Duodenal mucosa (tissue), 2 donors: ENCODE measurements around the gene PPBP.

Experiments used
- H3K27ac ChIP-seq: one replicate; pipeline ENCODE4 v1.7.0; 2013; ENCODE audit warnings: low read depth, low read length
- H3K27me3 ChIP-seq, 2 donors: one replicate each; pipeline ENCODE4 v1.7.0; 2013; ENCODE audit warnings: low read length in 2 of 2, control low read depth in 1 of 2; ENCODE audit not compliant: insufficient read depth in 2 of 2, control insufficient read depth in 1 of 2
- H3K36me3 ChIP-seq, 2 donors: one replicate each; pipeline ENCODE4 v1.7.0; 2013; ENCODE audit warnings: low read length in 2 of 2, control low read depth in 1 of 2; ENCODE audit not compliant: insufficient read depth in 2 of 2, control insufficient read depth in 1 of 2
- H3K4me1 ChIP-seq, 2 donors: one replicate each; pipeline ENCODE4 v1.7.0; 2013; ENCODE audit warnings: low read length in 2 of 2, control low read depth in 1 of 2; ENCODE audit not compliant: insufficient read depth in 2 of 2, control insufficient read depth in 1 of 2
- H3K4me3 ChIP-seq, 2 donors: one replicate each; pipeline ENCODE4 v1.7.0; 2013; ENCODE audit warnings: low read length in 2 of 2, low read depth in 1 of 2
- H3K9ac ChIP-seq, 2 donors: one replicate each; pipeline ENCODE4 v1.7.0; 2013; ENCODE audit warnings: low read length in 2 of 2, low read depth in 1 of 2
- H3K9me3 ChIP-seq, 2 donors: one replicate each; pipeline ENCODE4 v1.7.0; 2013; ENCODE audit warnings: low read length in 2 of 2, control low read depth in 1 of 2; ENCODE audit not compliant: control insufficient read depth in 1 of 2

The PPBP gene

DNA sequence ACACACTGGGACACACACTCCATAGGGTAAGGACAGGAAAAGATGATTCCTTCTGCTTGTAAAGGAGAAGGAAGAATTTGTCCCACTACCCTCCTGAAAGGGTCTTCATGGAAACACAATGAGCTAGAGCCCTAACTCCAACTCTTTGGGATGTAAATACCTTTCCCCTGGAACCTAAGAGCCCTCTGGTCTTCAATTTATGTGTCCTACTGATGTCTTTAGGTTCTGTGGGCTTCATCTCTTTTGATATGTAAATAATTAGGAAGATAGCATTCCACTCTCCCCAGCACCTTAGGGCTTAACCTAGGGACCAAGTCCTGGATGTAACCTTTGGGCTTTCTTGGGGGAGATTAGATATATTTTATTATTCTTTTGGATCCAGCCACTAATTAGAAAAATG is 44.4 kb downstream of the PPBP start:
- H3K27ac ChIP-seq: no peak overlapping the region
- H3K4me3 ChIP-seq: peak overlapping the region in 1 of 2 donors; percentile 53
- peaks cover 7 to 10% of the 10 kb centered on the region in 2 donors for H3K27me3 ChIP-seq
- H3K9ac ChIP-seq: no peak overlapping the region
- H3K36me3 ChIP-seq: no peaks in the 10 kb centered on the region
- peaks cover 11 to 17% of the 10 kb centered on the region in 2 donors for H3K4me1 ChIP-seq
- H3K9me3 ChIP-seq: no peaks in the 10 kb centered on the region

DNA sequence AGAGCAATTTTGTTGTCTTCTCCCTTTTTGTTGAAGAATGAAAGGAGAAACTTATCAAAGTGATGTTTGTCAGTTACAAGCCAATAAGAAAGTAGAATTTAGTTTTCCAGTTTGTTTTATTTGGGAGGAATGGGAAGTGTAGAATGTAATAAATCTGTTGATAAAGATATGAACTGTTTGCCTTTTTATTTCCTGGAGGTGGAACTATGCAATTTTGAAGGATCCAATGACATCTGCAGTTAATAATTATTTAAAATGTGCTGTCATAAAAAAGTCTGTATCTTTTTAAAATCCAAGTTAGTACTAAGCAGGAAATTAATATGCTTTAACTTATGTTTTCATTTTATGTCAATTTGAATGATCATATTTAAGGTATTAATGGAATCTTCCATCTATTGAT is 51.0 kb downstream of the PPBP start:
- Histone ChIP-seq H3K27ac (no peak overlapping the region), H3K9me3 (no peaks in the 10 kb centered on the region), H3K4me3 (no peak overlapping the region), H3K9ac (no peak overlapping the region), H3K4me1 (peaks cover 0 to 11% of the 10 kb centered on the region in 2 donors), H3K27me3 (no peaks in the 10 kb centered on the region), H3K36me3 (no peaks in the 10 kb centered on the region)
